GM19372 (cell line): Measurements from ENCODE around the gene PNLIPRP2.

Experiments used
- ATAC-seq: cut with Tn5 transposase; IDR thresholded peaks from one replicate; pipeline ENCODE4 v1.9.1; 2021; ENCODE audit warnings: mild to moderate bottlenecking, low read depth, moderate library complexity; ENCODE audit not compliant: unreplicated experiment

Gene PNLIPRP2

DNA sequence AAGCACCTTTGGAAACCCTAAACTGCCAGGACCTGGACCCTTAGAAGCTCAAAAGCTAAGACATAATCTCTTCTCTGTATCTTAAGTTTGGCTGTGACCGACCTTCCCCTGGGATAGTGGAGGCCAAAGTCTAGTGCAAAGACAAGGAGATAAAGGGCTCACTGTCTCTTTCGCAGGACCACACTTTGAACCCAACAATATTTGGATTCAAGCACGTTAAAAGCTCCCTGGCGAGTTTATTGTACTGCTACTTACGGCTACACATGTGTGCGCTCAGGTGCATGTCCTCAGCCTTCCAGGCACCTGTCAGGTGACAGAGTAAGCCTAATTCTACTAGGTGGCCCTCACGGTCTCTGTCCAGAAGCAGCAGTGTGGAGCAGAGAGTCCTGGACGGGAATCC, 55.9 kb downstream of the PNLIPRP2 start:
- no peak for ATAC-seq

DNA sequence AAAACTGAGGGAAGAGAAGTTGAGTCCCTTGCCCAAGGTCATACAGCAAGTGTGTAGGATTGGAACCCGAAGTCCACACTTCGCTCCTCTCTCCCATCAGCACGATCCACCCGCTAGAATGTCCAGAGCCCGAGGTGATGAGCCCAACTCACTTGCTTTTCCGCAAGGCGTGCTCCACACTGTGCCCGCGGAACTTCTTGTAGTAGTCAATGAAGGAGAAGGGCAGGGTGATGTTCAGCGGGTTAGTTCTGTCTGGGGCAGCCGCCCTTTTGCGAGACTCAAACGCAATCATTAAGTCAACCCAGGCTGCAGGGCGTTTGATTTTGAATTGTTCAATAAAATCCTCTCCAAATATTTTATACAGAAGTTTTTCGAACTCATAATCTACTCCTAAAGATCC, 58.6 kb downstream of the PNLIPRP2 start:
- no peak for ATAC-seq

DNA sequence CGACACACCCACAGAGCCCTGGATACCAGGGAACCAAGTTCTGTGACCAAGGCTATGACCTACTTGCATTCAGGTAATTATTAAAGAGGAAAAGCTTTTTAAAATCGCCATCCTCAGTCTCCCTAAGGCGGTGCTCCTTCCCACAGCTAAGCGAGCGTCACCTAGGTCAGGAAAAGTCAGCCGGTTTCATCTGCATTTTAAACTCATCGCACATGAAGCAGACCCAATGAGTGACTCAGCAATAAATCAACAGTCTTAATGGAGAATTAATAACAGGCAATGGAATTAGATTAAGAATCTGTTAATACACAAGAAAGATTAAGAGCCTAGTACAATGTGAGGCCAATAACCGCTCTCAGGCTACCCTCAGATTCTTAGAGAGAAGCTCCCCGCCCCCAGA, 62.4 kb downstream of the PNLIPRP2 start:
- ATAC-seq, result no peak

DNA sequence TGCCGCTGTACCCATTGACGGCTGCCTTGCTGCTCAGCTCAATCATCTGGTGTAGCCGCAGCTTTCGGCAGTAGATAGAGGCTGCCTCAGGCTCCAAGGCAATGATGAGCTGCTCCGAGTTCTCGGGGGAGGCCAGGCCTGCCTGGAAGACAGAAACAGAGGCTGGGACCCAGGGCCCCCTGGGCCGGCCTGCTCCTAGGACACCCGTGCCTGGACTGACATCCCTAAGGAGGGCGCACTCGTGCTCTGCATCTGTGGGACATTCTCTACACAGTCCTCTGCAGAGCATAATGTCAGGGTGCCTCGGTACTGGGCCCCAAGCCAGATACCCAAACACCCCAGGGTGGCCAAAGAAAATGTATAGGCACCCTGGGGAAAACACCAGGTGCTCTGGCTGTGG, 63.1 kb downstream of the PNLIPRP2 start:
- ATAC-seq, result no peak

DNA sequence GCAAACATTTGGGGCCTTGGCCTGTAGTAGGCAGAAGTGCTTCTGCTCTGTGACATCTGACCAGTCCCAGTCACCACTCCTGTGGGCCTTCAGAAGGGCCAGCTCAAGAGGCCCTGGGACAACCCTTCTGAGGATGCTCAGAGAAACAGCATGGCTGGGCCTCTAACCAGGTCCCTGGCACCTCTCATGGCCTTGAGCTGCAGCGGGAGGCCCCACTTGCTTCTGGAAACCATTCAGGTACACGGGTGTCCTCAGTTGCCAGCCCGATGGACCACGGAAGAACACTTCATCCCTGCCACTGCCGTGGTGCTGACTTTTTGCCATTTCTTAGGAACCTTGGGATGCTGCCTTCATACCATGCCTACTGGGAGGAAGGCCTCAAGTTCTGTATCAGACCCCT, 64.0 kb downstream of the PNLIPRP2 start:
- no peak for ATAC-seq

DNA sequence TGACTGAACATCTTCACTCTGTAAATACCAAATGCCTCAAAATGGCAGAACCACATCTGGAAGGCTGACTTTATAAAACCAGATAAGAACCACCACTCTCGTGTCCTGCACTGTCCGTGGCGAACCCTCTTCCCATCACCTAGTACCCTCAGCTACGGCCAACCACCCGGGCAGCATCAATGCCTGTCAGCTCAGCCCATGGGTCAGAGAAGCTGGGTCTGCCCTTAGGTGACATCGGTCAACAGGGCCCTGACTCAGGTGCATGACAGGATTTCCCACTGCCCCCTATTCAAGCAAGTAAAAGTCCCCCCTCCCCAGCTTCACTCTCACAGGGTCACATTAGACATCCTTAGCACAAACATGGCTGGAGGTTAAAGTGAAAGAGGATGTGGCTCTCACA, 65.1 kb downstream of the PNLIPRP2 start:
- ATAC-seq, result no peak

DNA sequence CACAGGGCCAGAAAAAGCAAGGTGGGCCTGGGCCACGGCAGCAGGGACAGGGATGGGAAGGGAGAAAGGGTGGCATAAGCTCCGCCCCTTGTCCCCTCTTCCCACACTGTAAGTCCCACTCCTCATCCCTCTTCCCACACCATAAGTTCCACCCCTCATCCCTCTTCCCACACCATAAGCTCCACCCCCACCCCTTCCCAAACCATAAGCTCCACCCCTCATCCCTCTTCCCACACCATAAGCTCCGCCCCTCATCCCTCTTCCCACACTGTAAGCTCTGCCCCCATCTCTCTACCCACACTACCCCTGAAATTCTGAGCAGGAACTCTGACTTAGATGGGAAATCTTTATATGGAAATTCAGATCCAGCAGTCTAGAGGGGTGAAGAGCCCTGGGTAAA, 65.9 kb downstream of the PNLIPRP2 start:
- ATAC-seq, result no peak

DNA sequence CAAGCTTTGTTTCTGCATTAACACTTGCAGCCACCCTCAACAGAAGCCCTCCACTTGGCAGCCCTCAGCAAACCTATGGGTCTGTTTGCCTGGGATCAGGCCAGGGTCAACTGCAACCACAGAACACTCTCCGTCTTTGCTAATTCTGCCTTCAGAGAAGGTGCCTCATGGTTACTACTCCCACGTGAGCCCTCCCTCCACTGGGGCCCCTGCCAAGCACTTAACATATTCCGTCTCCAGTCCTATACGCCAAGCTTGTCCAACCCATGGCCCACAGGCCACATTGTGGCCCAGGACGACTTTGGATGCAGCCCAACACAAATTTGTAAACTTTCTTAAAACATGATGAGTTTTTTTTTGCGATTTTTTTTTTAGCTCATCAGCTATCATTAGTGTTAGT, 66.9 kb downstream of the PNLIPRP2 start:
- no peak for ATAC-seq

DNA sequence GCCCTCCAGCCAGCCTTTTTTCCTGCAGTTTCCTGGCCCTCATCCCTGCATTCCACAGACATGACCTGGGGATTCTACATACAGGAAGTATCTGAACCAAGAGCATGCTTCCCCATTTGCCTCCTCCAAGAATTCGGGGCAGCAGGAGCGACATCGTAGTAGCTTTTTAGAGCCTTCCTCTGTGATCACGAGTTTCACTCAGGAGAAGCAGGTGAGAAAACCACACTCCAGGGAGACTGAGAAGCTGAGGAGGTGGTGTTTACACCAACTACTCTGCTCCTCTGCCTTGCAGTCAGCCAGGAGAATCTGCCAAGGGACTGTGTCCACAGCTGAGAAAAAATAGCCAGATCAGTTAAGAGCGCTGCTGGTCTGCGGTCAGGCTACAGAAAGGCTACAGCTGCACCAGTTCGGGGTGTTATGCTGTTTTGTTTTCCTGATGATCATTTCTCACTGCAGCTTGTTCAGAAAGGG, 67.5 kb downstream of the PNLIPRP2 start:
- no peak for ATAC-seq

DNA sequence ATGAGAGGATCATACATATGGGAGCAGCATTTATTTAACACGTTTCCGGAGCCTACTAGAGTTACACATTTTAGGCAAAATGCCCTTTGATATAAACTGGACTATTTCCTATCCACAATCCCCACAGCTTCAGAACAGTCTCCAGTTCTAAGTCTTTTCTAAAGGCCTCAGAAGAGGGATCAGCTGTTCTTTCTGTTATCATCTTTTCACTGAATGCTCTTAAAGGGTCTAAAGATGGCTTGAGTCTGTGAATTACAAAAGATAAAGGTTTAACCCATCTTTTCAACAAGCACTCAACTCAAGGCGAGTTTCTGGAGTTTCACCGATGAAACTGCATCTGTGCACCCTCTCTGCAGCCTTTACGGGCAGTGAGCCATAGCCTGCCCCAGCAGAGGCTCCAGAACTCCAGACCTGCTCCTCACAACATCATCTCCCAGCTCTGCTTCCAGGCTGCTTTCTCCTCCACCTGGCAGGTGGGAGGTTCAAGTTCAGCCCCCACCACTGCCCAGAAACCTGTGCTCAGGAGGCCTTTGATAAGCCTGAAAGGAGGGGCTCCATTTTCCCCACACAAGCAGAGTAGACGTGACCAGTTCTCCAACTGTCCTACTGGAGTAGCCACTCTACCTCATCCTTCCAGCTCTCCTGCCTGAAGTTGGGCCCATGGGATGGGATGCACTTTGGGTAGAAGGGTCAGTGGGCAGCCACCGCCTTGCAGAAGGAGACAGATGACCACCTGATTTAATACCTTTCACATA, 68.2 kb downstream of the PNLIPRP2 start:
- ATAC-seq, result no peak

DNA sequence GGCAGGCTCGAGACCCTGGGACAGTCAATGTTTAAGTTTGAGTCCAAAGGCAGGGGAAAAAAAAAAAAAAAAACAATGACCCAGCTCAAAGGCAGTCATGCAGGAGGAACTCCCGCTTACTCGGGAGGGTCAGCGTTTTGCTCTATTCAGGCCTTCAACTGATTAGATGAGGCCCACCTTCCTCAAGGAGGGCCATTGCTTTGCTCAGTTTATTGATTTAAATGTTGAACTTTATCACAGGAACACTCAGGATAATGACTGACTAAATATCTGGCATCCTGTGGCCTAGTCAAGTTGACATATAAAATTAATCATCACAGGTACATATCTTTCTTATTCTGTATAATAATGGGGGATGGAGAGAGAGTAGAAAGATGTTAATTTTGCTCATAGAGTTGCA, 69.0 kb downstream of the PNLIPRP2 start:
- ATAC-seq, result no peak

DNA sequence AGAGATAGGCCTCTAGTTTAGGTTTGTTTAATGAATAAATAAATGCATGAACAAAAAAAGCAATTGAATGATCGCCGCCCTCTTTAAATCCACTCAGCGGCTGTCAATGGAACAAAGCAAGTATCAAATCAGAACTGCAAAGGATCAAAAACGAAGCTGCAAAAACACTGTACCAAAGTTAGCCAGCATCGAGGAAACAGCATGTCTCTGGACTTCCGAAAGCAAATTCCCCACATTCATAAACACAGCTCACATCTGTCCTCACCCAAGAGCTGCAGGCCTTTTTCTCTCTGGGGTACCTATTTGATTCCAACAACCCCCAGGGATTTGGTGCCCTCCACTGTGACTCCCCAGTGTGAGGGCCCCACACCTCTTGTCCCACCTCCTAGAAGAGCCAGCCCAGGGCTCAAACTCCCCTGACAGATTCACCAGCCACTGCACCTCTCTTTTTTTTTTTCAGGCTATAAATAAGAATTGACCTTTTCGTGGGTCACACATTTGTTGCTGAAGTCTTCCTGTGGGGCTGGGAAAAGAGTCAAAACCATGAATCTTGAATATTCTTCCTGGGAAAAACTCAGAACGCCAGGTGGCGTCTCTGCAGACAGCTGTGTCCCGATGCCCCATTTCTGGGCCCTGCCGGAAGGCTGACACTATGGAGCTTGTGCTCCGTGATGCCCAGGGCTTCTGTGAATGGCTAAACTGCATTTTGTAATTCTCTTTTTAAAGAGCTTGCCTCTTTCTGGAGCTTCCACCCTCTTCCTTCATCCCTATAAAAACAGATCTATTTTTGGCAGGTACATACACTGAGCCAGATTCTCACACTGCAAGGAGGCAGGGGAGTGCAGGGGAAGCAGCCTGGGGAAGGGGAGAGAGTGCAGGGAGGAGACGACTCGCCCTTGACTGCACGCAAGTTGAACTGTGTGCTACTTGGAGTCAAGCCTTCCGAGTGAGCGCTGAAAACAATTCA, 69.9 kb downstream of the PNLIPRP2 start:
- ATAC-seq, result no peak

DNA sequence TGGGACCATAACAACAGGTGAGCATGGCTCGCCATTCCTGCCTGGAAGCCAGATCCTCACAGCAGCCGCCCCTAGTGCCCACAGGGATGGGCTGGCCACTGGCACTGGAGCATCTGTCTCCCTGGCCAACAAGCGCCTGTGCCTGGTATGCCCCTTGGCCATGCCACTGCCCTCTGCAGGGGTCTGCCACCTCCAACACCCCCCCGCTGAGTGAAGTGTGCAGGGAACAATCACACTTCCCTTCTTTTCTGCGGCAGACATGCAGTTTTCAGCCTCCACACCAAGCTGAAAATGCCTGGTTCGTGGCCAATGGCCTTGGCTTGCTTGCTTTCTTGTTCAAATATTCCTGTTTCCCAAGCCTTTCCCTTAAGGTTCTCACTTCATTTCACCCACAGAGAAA, 70.9 kb downstream of the PNLIPRP2 start:
- ATAC-seq, result no peak

DNA sequence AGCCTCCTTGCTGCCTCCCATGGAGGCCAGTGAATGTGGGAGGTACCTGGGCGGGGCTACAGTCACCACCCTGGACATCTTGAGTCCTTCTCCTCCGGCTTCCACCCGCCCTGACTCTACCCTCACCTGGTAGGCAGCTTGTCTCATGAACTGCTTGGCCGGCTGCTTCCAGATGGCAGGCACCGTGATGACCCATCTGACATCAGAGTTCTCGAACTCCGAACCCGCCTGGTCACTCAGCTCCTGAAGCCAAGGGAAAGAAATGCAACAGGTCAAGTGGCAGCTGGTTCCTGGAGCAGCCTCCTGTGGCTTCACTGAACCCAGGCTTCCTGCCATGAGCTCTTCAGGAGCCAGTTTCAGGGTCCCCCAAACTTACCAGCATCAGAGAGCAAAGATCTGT, 71.5 kb downstream of the PNLIPRP2 start:
- no peak for ATAC-seq

DNA sequence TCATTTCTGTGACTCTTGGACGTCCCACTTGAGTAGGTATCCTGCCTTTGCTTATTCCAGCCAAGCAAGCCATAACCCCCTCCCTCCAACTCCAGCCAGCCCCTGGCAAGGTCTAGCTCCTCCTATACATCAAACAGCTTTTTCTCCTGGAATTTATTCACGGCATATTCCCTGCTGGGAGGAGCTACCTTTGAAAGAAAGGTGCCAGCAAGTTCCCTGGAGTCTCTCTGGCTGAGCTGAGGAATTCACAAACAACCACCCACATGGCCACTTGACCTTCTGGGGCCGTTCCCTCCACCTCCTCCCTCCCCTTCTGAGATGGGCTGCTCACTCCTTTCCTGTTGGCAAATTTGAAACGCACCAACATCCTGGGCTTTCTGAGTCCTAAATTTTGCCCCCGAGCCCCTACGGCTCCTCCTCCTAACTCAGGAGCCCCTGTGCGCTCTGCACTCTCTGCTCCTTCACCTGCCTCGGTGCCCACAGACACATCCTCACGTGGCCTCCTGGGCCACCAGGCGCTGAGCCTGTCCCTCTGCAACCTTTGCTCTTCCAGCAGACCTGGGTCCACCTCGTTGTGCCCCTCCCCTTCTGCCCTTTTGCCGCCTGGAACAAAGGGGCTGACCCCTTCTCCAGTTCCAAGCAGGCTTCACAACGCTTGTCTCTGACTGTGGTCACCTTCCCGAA, 73.6 kb downstream of the PNLIPRP2 start:
- ATAC-seq, result no peak
